Activated CD4-positive, alpha-beta T cell treated with anti-CD3 and anti-CD28 coated beads, Interleukin-2, amount 10 ng/mL, durations not matched to agents 24 days and 14 days (primary cell): ENCODE results near the gene ILKAP. TPM values are rescaled to one million over a fixed set of nuclear protein-coding genes. Genes with fewer than 3 reads are reported as not detected.
A peak's percentile ranks its signal among the peaks of the same experiment; 100 is the strongest.

Experiments
- DNase-seq: peaks from one replicate; pipeline ENCODE4 v3.0.0; 2022
- H3K27ac Mint-ChIP-seq: one replicate; pipeline ENCODE4 v1.8.0; 2022; ENCODE audit warnings: mild to moderate bottlenecking, mixed read lengths
- H3K27me3 Mint-ChIP-seq: one replicate; pipeline ENCODE4 v1.8.0; 2022; ENCODE audit warnings: mixed read lengths
- H3K36me3 Mint-ChIP-seq: one replicate; pipeline ENCODE4 v1.8.0; 2022; ENCODE audit warnings: low read depth, mild to moderate bottlenecking, mixed read lengths
- H3K4me1 Mint-ChIP-seq: one replicate; pipeline ENCODE4 v1.8.0; 2021; ENCODE audit warnings: mixed read lengths
- H3K4me3 Mint-ChIP-seq: one replicate; pipeline ENCODE4 v1.8.0; 2022; ENCODE audit warnings: mild to moderate bottlenecking, moderate library complexity, mixed read lengths
- H3K9me3 Mint-ChIP-seq: one replicate; pipeline ENCODE4 v1.8.0; 2021; ENCODE audit warnings: mixed read lengths
- intact Hi-C: fragments of 100-400 bp; cut with micrococcal nuclease; formaldehyde crosslinking; loops from one replicate; pipeline ENCODE4 v1.15.1; 2023
- total RNA-seq: library from RNA; stranded (reverse); gene quantifications from 2 replicates; pipeline ENCODE4 v1.2.3, GENCODE V29; 2022

ILKAP gene
- total RNA-seq, 1 donor from 2014 or later = 77.4 TPM

DNA sequence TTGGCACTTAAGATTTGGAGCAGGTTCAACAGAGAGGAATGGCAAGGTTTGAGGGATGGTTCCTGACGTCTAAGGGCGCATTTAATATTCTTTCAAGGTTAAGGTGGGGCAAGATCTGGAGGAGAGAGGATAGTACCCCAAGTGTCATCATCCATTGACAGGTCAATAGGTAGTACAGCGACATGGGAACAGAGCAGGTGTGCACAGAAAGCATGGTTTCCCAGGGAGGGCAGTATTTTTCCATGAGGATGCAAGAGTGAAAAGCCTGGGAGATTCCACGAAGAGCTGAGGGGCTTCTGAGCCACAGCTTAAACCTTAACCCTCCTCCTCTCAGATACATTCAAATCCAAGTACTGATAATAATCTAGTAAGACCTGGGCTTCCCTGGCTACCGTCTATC, 27.2 kb upstream of the ILKAP start:
- peaks cover 49% of the 10 kb centered on the region for H3K27me3 Mint-ChIP-seq
- no peak for DNase-seq
- H3K4me3 Mint-ChIP-seq = peak overlapping the region; percentile 85
- H3K9me3 Mint-ChIP-seq = peaks cover 19% of the 10 kb centered on the region
- intact Hi-C loops = loop anchor here (1.0 kb wide), 2 partner anchors 10 to 27 kb away; partner anchors contain the start of genes HES6 and ILKAP
- peaks cover 13% of the 10 kb centered on the region for H3K4me1 Mint-ChIP-seq
- H3K27ac Mint-ChIP-seq = no peak overlapping the region
- peaks cover 2% of the 10 kb centered on the region for H3K36me3 Mint-ChIP-seq

DNA sequence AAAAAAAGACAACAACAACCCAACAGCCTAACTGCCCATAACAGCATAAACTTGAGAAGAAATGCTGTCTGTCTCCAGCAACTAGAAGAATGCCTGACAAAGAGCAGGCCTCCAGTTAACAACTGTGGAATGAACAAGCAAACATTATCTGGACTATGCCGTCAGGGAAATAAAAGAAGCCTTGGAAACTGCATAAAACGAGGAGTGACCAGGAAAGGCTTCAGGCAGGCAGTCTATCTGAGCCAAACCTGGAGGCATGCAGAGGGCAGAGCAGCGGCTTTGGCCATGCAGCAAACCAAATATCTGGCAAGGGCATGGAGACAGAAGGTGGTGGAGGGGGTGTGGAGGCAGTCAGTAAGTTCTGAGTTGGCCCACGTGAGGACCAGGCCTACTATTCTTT, 25.2 kb upstream of the ILKAP start:
- H3K27me3 Mint-ChIP-seq = peaks cover 38% of the 10 kb centered on the region

DNA sequence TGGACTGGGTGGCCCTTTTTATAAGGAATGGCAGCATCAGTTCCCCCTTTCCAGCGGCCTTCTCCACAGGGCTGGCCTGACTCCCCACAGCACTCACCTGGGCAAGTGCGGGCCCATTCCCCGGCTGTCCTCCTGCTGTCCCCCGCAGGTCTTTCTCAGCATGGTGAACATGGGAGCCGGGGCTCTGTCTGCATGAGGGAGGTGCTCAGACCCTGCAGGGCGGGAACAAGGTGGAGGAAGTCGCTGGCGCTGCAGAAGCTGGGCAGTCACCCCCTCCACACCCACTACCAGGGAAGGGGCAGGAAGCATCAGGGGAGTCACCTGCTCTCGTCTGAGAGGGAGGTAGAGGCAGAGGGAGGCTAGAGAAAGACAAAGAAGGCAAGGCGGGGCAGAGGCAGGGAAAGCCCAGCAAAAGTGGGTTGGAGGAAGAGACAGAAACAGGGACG, 24.1 kb upstream of the ILKAP start:
- no peak overlapping the region for H3K4me3 Mint-ChIP-seq

More for the DNA sequence above, 25.2 kb upstream of the ILKAP start:
- Mint-ChIP-seq H3K36me3 (peaks cover 2% of the 10 kb centered on the region), H3K4me3 (no peak overlapping the region), H3K4me1 (peaks cover 10% of the 10 kb centered on the region), H3K9me3 (peaks cover 15% of the 10 kb centered on the region), H3K27ac (no peak overlapping the region)
- DNase-seq = no peak
- intact Hi-C loops = no loop called here

DNA sequence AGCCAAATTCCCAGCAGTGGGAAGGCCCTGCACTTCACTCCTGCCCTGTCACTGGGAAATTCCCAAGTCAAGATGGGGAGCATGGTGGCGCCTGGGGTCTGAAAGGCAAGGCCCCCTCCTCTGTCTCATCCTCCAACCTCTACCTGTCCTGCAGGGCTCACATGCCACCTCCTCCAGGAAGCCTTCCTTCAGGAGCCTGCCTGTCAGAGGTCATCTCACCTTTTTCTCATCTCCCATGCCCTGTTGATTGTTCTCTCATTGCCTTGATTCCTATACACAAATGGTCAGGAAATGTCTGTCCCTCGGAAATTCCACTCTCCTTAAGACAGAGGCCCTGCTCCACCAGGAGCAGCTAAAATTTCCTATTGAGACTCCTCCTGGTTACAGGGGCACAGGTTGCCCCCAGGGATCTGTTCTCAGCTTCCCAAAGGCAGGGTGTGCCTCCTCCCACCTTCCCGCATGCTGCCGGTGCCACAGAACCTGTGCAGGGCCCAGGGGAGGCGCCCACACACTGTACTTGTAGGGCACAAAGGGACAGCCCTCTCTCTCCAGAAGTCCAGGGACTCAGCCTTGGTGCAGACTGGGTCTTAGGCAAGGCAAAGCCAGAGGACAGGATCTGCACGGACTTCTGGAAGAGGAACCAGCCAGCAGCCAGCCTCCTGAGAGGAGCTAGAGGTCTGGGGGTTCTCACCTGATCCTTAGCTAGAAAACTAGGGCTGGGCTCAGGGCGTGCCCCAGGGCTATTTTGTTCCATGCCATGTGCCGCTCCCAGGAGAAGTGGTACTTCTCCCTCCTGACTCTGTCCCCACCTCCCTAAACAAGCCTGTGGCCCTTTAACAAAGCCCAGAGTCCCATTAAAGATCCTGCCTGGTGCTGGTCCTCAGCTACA, 23.4 kb upstream of the ILKAP start:
- no peak overlapping the region for H3K27ac Mint-ChIP-seq
- H3K27me3 Mint-ChIP-seq = peaks cover 23% of the 10 kb centered on the region
- peaks cover 2% of the 10 kb centered on the region for H3K36me3 Mint-ChIP-seq
- no peak overlapping the region for H3K4me3 Mint-ChIP-seq
- peaks cover 10% of the 10 kb centered on the region for H3K4me1 Mint-ChIP-seq
- DNase-seq = no peak
- intact Hi-C loops = no loop called here
- H3K9me3 Mint-ChIP-seq = peaks cover 4% of the 10 kb centered on the region

More for the DNA sequence above, 24.1 kb upstream of the ILKAP start:
- intact Hi-C loops = no loop called here
- Mint-ChIP-seq H3K4me1 (peaks cover 10% of the 10 kb centered on the region), H3K27me3 (peaks cover 29% of the 10 kb centered on the region), H3K9me3 (peaks cover 10% of the 10 kb centered on the region), H3K36me3 (peaks cover 2% of the 10 kb centered on the region), H3K27ac (no peak overlapping the region)
- DNase-seq = no peak

DNA sequence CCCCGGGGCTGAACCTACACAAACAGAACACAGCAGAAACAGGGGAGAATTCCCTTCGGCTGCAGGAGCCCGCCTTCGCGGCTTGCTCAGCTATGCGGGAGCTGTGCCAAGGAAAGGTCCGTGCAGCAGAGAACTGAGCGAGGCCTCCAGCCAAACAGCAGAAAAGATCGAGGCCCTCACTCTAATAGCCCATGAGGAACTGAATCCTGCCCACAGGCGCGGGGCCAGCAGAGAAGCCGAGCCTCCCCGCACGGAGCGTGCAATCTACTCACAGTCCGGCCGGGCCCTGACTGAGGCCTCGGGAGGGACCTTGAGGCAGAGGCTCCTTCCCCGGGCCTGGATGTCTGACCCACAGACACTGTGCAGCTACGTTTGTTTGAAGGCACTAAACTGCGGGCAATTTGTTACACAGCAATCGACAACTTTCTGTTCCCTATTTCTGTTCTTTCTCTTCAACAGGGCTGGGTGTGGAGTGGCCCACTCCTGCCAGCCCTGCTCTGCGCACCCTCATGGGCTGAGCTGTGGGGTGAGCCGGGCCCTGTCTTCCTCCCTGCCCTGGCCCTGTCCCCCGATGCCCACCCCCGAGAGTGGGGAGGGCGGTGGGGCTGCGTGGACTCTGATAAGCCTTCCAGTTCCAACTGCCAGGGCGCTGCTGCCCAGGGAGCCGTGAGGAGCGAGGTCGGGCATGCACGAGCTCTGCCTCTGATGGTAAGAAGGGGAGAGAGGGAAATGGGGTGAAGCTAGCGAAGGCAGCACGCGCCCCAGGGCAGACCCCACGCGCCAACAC, 22.6 kb upstream of the ILKAP start:
- peaks cover 5% of the 10 kb centered on the region for H3K4me1 Mint-ChIP-seq
- H3K4me3 Mint-ChIP-seq = no peak overlapping the region
- H3K36me3 Mint-ChIP-seq = peaks cover 2% of the 10 kb centered on the region
- DNase-seq = no peak
- no peaks in the 10 kb centered on the region for H3K9me3 Mint-ChIP-seq
- H3K27ac Mint-ChIP-seq = no peak overlapping the region
- H3K27me3 Mint-ChIP-seq = peaks cover 18% of the 10 kb centered on the region
- intact Hi-C loops = no loop called here

- Mint-ChIP-seq H3K4me1 (no peaks in the 10 kb centered on the region), H3K36me3 (peaks cover 2% of the 10 kb centered on the region), H3K4me3 (no peak overlapping the region), H3K27ac (no peak overlapping the region), H3K27me3 (peaks cover 12% of the 10 kb centered on the region), H3K9me3 (no peaks in the 10 kb centered on the region)
- intact Hi-C loops = no loop called here
- DNase-seq = no peak
Measured at GRCh38 chr2:238225121-238225520, 21.6 kb upstream of the ILKAP start.

DNA sequence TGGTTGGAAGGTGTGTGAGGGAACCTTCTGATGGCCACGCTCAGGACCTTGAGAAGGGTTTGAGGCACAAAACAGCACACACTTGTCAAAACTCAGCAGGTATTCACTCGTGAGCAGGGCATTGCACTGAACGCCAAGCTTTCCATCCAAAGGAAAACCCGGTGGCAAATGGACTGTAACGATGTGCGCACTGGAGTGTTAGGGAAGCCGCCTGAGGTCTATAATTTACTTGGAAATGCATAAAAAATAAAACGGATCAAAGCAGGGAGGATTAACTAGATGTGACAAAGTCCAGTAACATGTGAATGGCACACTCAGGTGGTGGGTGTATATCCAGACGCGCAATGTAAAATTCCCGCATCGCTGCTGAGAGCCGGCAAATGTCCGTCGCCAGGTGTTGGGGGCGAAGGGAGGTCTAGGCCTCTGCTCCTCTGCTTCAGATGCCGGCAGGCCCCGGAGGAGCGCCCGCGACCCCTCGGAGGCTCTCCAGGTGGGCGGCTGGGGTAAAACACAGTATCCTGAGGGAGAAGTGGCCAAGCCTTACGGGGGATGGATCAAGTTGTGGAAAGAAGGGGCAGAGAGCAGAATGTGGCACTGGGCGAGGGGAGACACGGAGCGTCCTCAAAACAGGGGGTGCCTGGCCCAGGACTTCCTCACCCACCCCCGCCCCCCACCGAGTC, 21.0 kb upstream of the ILKAP start:
- no peaks in the 10 kb centered on the region for H3K4me1 Mint-ChIP-seq
- no peaks in the 10 kb centered on the region for H3K9me3 Mint-ChIP-seq
- H3K27me3 Mint-ChIP-seq = peaks cover 7% of the 10 kb centered on the region
- intact Hi-C loops = no loop called here
- H3K36me3 Mint-ChIP-seq = peaks cover 2% of the 10 kb centered on the region
- H3K27ac Mint-ChIP-seq = no peak overlapping the region
- no peak for DNase-seq
- H3K4me3 Mint-ChIP-seq = no peak overlapping the region

DNA sequence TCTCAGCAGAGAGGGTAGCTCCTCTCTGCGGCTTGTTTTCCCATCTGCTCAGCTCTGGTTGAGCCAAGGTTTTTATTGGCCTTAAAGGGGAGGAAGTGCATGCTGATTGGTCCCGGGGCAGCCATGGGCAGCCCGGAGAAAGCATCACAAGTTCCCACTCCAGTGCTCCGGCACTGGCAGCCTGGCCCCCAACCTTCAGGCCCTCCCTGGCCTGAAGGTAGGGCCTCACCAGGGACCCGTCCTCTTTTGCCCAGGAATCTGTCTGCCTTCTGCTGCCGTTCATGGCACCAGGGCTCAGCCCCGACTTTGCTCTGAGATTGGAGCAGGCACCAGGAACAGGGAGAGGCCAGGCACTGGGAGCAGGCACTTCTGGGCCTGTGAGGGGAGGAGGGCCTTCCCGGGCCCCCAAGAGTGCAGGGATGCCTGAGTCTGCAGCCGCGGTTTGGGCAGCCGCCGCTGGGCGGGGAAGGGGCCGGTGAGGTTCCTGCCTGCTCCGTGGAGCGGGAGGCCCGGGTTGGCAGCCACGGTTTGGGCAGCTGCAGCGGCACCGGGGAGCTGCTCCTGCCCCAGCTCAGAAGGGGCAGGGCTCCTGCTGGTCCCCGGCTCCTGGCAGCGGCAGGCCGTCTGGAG, 17.5 kb upstream of the ILKAP start:
- H3K4me1 Mint-ChIP-seq = no peaks in the 10 kb centered on the region
- no peak overlapping the region for H3K27ac Mint-ChIP-seq
- H3K4me3 Mint-ChIP-seq = peak overlapping the region; percentile 41
- H3K27me3 Mint-ChIP-seq = peaks cover 6% of the 10 kb centered on the region
- no peak for DNase-seq
- no peaks in the 10 kb centered on the region for H3K36me3 Mint-ChIP-seq
- intact Hi-C loops = no loop called here
- H3K9me3 Mint-ChIP-seq = no peaks in the 10 kb centered on the region

DNA sequence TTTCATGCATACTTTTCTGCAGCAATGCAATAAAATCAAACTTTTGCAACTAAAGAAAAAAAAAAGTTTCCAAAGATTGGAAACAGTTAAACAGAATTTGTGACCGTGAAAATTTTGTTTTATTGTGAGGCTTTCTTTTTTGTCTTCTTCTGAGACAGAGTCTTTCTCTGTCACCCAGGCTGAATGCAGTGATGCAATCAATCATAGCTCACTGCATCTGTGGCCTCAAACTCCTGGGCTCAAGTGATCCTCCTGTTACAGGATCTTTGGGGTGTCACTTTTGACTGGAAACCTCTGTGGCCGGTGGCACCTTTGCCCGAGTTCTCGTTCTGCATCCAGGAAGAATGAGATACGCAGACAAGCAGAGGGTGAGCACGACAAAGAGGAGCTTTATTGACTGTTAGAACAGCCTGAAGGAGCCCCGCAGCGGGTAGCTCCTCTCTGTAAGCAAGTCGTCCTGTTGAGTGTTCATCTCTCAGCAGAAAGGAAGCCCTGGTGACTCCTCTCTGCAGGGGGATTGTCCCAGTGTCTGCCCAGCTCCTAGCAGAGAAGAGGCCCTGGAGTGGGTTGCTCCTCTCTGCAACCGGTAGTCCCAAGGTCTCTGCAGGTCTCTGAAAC, 16.9 kb upstream of the ILKAP start:
- Mint-ChIP-seq H3K4me3 (no peak overlapping the region), H3K9me3 (no peaks in the 10 kb centered on the region), H3K36me3 (no peaks in the 10 kb centered on the region), H3K4me1 (no peaks in the 10 kb centered on the region), H3K27ac (no peak overlapping the region), H3K27me3 (peaks cover 7% of the 10 kb centered on the region)
- DNase-seq = no peak
- intact Hi-C loops = no loop called here

GRCh38 chr2:238216651-238217184, 13.2 kb upstream of the ILKAP start:
- Mint-ChIP-seq H3K4me3 (no peak overlapping the region), H3K9me3 (no peaks in the 10 kb centered on the region), H3K27ac (no peak overlapping the region), H3K36me3 (no peaks in the 10 kb centered on the region), H3K4me1 (no peaks in the 10 kb centered on the region), H3K27me3 (peaks cover 32% of the 10 kb centered on the region)
- no peak for DNase-seq
- intact Hi-C loops = no loop called here

- Mint-ChIP-seq H3K4me3 (no peak overlapping the region), H3K9me3 (no peaks in the 10 kb centered on the region), H3K36me3 (peaks cover 6% of the 10 kb centered on the region), H3K27me3 (peaks cover 3% of the 10 kb centered on the region), H3K27ac (no peak overlapping the region), H3K4me1 (peaks cover 12% of the 10 kb centered on the region)
- intact Hi-C loops = no loop called here
- DNase-seq = no peak
Measured at GRCh38 chr2:238207006-238207405, 3.5 kb upstream of the ILKAP start.

DNA sequence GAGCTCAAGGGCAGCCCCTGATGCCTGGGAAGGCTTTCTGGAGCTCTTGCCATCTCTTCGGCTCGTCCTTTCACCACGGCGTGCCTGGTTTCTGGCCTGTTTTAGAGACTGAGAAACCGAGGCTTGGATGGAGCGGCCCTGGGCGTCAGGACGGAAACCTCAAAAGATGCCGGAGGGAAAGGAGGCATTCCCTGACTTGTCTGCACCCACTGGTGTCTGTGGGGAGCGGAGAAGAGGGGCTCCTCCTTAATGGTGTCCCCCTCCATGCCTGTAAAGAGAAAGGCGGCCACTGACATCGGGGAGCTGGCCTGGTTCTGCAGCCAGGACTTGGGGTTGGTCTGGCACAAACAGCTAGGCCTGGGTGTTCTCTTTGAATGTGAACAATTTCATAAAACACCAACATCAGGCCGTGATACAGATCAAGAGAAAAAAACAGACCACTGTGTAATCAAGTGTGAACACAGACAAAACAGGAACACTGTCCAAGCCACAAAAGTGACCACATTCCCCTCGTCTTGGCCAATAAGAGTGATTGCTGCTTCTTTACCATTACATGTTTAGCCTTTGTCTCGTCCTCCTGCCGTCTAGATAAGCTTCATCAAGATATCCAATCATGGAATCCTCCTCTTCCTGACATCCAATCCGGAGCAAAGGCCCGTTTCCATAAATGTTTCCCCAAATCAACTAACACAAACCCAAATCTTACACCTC, 633 bp upstream of the ILKAP start:
- Mint-ChIP-seq H3K27ac (peak overlapping the region; percentile 87), H3K27me3 (no peaks in the 10 kb centered on the region), H3K36me3 (peaks cover 12% of the 10 kb centered on the region), H3K4me1 (peaks cover 26% of the 10 kb centered on the region), H3K4me3 (peak overlapping the region; percentile 79), H3K9me3 (no peaks in the 10 kb centered on the region)
- intact Hi-C loops = loop anchor here (1.0 to 2.0 kb wide), 5 partner anchors 27 to 237 kb away; partner anchors contain the start of genes HES6, PER2, SCLY and UBE2F
- DNase-seq = no peak
